ENCODE results near the gene LARGE1.

The LARGE1 gene

GRCh38 chr22:33652615-33653014 is 267.7 kb downstream of the LARGE1 start:
- no peak for DNase-seq

GRCh38 chr22:33650244-33650643 is 270.0 kb downstream of the LARGE1 start:
- DNase-seq = no peak

GRCh38 chr22:33648478-33648877 is 271.8 kb downstream of the LARGE1 start:
- DNase-seq = no peak

GRCh38 chr22:33640900-33641299 is 279.4 kb downstream of the LARGE1 start:
- DNase-seq = no peak

- DNase-seq = no peak
These were observed 280.6 kb downstream of the LARGE1 start for GRCh38 chr22:33639588-33640254.

GRCh38 chr22:33635766-33636165 is 284.5 kb downstream of the LARGE1 start:
- DNase-seq = no peak

- no peak for DNase-seq
These were observed 288.5 kb downstream of the LARGE1 start for GRCh38 chr22:33631777-33632176.

- DNase-seq = no peak
These were observed 294.3 kb downstream of the LARGE1 start for GRCh38 chr22:33625959-33626358.

- no peak for DNase-seq
These were observed 300.2 kb downstream of the LARGE1 start for GRCh38 chr22:33620085-33620484.

GRCh38 chr22:33606504-33606903 is 313.8 kb downstream of the LARGE1 start:
- DNase-seq = no peak

- DNase-seq = no peak
These were observed 314.6 kb downstream of the LARGE1 start for GRCh38 chr22:33605666-33606065.

- DNase-seq = no peak
These were observed 315.1 kb downstream of the LARGE1 start for GRCh38 chr22:33605221-33605620.

- DNase-seq = no peak
These were observed 319.2 kb downstream of the LARGE1 start for GRCh38 chr22:33601062-33601461.

GRCh38 chr22:33600595-33600994 is 319.7 kb downstream of the LARGE1 start:
- DNase-seq = no peak

- DNase-seq = no peak
These were observed 320.2 kb downstream of the LARGE1 start for GRCh38 chr22:33600113-33600512.

- no peak for DNase-seq
These were observed 320.7 kb downstream of the LARGE1 start for GRCh38 chr22:33599596-33599995.

- DNase-seq = no peak
These were observed 321.5 kb downstream of the LARGE1 start for GRCh38 chr22:33598821-33599220.

- no peak for DNase-seq
These were observed 322.8 kb downstream of the LARGE1 start for GRCh38 chr22:33597274-33597985.

- DNase-seq = no peak
These were observed 326.5 kb downstream of the LARGE1 start for GRCh38 chr22:33593818-33594217.

GRCh38 chr22:33591946-33592345 is 328.3 kb downstream of the LARGE1 start:
- no peak for DNase-seq

- no peak for DNase-seq
These were observed 331.0 kb downstream of the LARGE1 start for GRCh38 chr22:33589297-33589696.

GRCh38 chr22:33588860-33589259 is 331.4 kb downstream of the LARGE1 start:
- DNase-seq = no peak

- DNase-seq = no peak
These were observed 336.1 kb downstream of the LARGE1 start for GRCh38 chr22:33584152-33584551.

- DNase-seq = no peak
These were observed 337.4 kb downstream of the LARGE1 start for GRCh38 chr22:33582822-33583400.
